A549 treated with AZD2906 at 1 μM for 4 hours (cell line): Measurements from ENCODE around the gene PTBP1. TPM values are rescaled to one million over a fixed set of nuclear protein-coding genes. Genes with fewer than 3 reads are reported as not detected.

ENCODE experiments used
- total RNA-seq: library from RNA; stranded (reverse); fragments of 200-300 nt; extraction: Qiagen RNA extraction; gene quantifications from 5 replicates; pipeline ENCODE4 v1.2.3, GENCODE V29; 2022

The PTBP1 gene
- total RNA-seq = 194 to 234 TPM (median 198 TPM) in 5 replicates

GRCh38 chr19:796692-797527 lies at the start of gene PTBP1:
Gene PTBP1, plus strand, starts transcription at chr19:797452. Its CDS starts 46 bp downstream, at chr19:797498.

DNA sequence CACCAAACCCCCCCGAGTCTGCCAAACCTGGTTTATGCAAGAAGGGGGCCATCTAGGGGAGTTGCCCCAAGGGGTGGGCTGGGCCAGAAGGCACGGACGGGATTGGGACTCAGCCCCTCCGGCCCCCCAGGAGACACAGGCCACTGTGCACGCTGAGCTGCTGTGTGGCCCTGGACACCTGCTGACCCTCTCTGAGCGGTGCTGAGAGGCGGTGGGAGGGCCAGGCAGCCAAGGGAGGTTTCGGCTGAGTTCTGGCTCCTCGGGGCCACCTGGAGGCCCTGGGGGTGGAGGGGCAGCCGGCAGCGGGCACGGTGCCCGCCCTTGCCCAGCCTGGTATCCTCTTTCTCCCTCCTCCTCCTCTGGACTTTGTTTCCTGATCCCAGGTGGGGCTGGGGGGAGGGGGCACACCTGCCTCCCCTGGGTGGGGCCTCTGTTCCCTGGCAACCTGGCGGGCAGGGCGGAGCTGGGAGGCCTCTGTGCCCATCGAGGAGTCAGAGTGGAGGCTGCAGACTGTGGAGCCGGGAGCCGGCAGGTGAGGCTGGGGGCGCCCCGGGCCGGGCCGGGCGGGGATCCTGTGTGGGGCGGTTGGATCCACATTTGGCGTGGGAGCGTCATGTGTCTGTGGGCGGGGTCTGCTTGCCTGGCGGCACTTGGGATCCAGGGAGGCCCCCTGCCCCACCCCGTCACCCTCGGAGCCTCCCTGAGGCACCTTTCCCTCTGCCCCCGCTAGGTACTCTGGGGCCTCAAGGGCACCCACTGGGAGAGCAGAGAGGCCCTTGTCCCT lies 46.4 kb upstream of the PTBP1 start, which contains the start of gene MISP:
Gene MISP, plus strand, starts transcription at position 473 of the 784 bp plus-strand sequence. CDS start 5,835 bp downstream, outside the sequence.

DNA sequence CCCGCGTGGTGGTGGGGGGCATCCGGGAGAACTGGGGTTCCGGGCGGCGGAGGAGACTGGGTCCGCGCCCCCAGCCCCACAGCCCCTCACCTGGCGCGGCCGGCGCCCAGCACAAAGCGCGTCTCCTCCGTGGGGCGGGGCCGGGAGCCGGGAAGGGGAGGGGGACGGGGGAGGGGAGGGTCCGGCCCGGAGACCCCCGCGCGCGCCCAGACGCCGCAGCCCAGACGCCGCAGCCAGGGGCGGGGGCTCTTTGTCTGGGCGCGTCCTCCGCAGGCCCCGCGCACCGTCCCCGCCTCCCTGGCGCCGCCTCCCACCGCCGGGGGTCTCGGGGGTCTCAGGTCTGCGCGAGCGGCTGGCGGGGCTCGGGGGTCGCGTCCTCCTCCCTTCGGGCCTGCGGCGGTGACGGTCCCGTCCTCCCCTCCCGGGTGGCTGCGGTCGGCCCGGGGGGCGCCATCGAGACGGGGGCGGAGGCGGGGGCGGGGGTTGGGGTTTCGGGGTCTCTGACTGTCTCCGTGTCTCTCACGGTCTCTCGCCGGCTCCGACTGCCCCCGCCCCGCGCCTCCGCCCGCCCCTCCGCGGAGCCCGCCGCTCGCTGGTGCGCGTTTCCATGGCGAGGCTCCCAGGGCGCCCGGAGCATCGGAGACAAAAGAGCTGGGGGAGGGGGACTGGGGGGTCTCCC lies 24.7 kb downstream of the PTBP1 start, which contains the start of gene PLPPR3:
Gene PLPPR3, minus strand, starts transcription at position 131 of the 679 bp plus-strand sequence. CDS start 396 bp downstream, outside the sequence.

DNA sequence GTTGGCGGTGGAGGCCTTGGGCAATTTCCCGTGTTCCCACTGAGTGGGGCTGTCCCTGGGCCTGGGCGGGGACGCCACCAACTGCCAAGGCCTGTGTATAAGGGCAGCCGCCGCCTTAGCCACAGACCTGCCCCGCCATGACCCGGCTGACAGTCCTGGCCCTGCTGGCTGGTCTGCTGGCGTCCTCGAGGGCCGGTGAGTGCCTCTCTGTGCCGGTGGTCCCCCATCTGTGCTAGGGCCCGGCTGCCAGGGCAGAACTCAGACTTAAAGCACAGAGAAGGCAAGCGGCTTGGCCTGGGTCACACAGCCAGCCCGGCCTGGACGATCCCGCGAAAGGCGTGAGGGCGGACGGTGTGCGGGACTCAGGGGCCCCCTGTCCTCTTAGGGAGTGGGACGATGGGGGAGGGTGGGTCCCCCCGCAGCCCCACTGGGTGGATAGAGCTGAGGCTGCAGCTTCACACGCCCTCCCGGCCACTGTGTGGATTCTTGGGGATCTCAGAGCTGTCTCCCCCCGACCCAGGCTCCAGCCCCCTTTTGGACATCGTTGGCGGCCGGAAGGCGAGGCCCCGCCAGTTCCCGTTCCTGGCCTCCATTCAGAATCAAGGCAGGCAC lies 30.6 kb downstream of the PTBP1 start, which contains the start of gene AZU1:
Gene AZU1, plus strand, starts transcription at position 128 of the 612 bp plus-strand sequence. Its CDS starts 10 bp downstream, at position 138.

DNA sequence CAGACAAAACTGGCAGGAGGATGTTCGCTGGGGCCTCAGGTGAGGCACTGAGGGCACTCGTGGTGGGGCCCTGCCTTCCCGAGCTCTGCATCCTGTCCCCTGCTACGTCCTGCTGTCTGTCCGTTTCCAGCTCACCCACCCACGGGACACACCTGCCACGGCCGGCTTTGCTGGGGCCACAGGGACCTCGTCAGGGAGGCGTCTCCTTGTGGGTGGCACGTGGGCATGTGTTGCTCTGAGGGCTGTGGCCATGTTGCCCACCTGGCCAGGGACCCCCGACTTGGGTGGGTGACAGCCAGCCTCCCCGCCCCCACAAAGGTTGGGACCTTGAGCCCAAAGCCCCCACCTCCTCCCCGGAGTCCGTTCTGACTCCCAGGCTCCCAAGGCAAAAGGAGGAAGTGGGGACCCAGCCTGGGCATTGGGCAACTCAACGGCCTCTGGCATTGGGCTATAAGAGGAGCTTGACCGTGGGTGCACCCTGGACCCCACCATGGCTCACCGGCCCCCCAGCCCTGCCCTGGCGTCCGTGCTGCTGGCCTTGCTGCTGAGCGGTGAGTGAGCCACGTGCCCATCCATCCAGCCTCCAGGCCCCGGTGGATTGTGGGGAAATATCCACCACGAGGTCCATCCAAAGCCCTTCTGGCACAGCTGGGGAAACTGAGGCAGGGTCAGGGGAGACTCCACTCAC lies 43.4 kb downstream of the PTBP1 start, which contains the start of gene PRTN3:
Gene PRTN3, plus strand, starts transcription at position 481 of the 688 bp plus-strand sequence. Its CDS starts 10 bp downstream, at position 491.

DNA sequence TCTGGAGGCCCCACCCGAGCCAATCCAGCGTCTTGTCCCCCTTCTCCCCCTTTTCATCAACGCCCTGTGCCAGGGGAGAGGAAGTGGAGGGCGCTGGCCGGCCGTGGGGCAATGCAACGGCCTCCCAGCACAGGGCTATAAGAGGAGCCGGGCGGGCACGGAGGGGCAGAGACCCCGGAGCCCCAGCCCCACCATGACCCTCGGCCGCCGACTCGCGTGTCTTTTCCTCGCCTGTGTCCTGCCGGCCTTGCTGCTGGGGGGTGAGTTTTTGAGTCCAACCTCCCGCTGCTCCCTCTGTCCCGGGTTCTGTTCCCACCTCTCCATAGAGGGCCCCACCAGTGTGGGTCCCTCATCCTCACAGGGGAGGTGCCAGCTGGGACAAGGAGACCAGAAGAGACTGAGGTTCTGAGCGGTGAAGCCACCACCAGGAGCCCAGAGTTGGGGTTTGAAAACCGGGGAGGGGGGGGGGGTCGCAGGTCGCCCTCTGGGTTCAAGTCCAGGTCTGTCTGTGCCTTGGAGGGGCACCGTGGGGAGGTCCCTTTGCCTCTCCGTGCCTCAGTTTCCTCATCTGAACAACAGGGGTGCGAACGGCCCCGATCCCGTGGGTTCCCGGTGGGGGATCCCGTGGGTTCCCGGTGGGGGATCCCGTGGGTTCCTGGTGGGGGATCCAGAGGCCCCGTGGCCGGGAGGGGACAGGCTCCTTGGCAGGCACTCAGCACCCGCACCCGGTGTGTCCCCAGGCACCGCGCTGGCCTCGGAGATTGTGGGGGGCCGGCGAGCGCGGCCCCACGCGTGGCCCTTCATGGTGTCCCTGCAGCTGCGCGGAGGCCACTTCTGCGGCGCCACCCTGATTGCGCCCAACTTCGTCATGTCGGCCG lies 55.1 kb downstream of the PTBP1 start, which contains the start of gene ELANE:
Gene ELANE, plus strand, starts transcription at position 168 of the 878 bp plus-strand sequence. Its CDS starts 26 bp downstream, at position 194.

DNA sequence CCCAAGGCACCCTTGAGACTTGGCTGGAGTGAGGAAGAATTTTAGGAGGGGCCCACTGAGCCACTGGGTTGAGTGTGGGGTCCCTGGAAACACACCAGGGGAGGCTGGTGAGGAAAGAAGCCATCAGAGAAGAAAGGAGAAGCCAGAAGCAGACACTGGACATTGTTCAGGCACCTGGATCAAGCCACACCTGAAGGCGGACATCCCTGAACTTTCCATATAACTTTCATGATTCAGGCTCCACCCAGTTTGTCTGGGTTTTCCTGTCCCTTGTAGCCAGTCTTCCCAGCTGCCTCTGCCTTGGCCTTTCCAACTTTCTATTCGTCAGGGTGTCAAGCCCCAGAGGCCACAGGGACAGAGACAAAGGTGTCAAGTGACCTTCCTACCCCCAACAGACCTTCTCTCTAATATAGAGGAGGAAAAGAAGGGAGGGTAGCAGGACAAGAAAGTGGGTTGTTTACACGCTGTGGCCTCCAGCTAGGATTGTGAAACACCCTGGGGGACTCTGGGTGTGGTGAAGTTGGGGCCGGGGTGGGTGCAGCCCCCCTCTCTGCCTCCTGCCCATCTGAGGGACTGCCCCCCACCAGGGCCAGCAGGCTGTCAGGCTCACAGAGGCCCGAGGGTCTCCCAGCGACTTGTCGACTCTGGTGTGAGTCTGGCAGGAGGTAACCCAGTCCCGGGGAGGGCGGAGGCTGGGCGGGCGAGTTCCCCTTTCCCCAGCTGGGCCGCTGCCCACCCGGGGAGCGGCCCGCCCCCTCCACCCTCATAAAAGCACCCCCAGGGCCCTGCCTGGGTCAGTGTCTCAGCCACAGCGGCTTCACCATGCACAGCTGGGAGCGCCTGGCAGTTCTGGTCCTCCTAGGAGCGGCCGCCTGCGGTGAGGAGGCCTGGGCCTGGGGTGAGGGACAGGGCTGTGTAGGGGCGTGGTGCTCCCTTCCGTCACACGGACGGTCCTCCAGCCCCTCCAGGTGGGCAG lies 61.9 kb downstream of the PTBP1 start, which contains the start of gene CFD:
Gene CFD, plus strand, starts transcription at position 797 of the 976 bp plus-strand sequence. Its CDS starts 26 bp downstream, at position 823.

Other genes starting within 250 kb of the PTBP1 start
- 658 to 742 TPM (median 709 TPM) in 5 replicates for gene BSG, start 224.9 kb upstream of the PTBP1 start, total RNA-seq
- 26.6 to 37.3 TPM (median 36.3 TPM) in 5 replicates for gene HCN2, start 207.6 kb upstream of the PTBP1 start, total RNA-seq
- gene POLRMT, start 163.9 kb upstream of the PTBP1 start, total RNA-seq = 63.3 to 94.7 TPM (median 88.7 TPM) in 5 replicates
- gene FGF22, start 157.6 kb upstream of the PTBP1 start, total RNA-seq = 0.46 to 0.82 TPM (median 0.66 TPM) in 5 replicates
- gene RNF126, start 134.2 kb upstream of the PTBP1 start, total RNA-seq = 54.8 to 75.9 TPM (median 73.1 TPM) in 5 replicates
- 217 to 278 TPM (median 258 TPM) in 5 replicates for gene FSTL3, start 121.1 kb upstream of the PTBP1 start, total RNA-seq
- 0.17 to 0.18 TPM in 2 of 5 replicates, not detected in the others for gene PRSS57, start 102.0 kb upstream of the PTBP1 start, total RNA-seq
- 11.4 to 15.5 TPM (median 14.4 TPM) in 5 replicates for gene PALM, start 88.5 kb upstream of the PTBP1 start, total RNA-seq
- gene MISP, start 46.3 kb upstream of the PTBP1 start, total RNA-seq = 67.9 to 84.4 TPM (median 83.1 TPM) in 5 replicates
- 3.1 to 5.0 TPM (median 4.7 TPM) in 5 replicates for gene PLPPR3, start 24.5 kb downstream of the PTBP1 start, total RNA-seq
- 0.11 to 0.24 TPM (median 0.20 TPM) in 5 replicates for gene AZU1, start 30.4 kb downstream of the PTBP1 start, total RNA-seq
- 0.15 to 0.60 TPM (median 0.43 TPM) in 5 replicates for gene PRTN3, start 43.5 kb downstream of the PTBP1 start, total RNA-seq
- 0.14 to 0.23 TPM (median 0.16 TPM) in 5 replicates for gene ELANE, start 54.9 kb downstream of the PTBP1 start, total RNA-seq
- 10.6 to 25.0 TPM (median 22.7 TPM) in 5 replicates for gene CFD, start 62.2 kb downstream of the PTBP1 start, total RNA-seq
- 14.3 to 26.1 TPM (median 24.5 TPM) in 5 replicates for gene MED16, start 95.7 kb downstream of the PTBP1 start, total RNA-seq
- gene RNU6-9, start 96.0 kb downstream of the PTBP1 start, total RNA-seq = not detected in 5 replicates
- gene R3HDM4, start 115.8 kb downstream of the PTBP1 start, total RNA-seq = 28.8 to 39.9 TPM (median 38.1 TPM) in 5 replicates
- gene KISS1R, start 119.9 kb downstream of the PTBP1 start, total RNA-seq = 0.25 to 0.48 TPM (median 0.41 TPM) in 5 replicates
- gene ARID3A, start 128.6 kb downstream of the PTBP1 start, total RNA-seq = 3.8 to 6.8 TPM (median 5.1 TPM) in 5 replicates
- 48.2 to 72.0 TPM (median 68.3 TPM) in 5 replicates for gene WDR18, start 186.9 kb downstream of the PTBP1 start, total RNA-seq
- 2.5 to 3.5 TPM (median 3.2 TPM) in 5 replicates for gene GRIN3B, start 203.0 kb downstream of the PTBP1 start, total RNA-seq
- 80.7 to 142 TPM (median 126 TPM) in 5 replicates for gene TMEM259, start 223.7 kb downstream of the PTBP1 start, total RNA-seq
- gene RNU6-2, start 224.1 kb downstream of the PTBP1 start, total RNA-seq = not detected in 5 replicates
- gene CNN2, start 229.2 kb downstream of the PTBP1 start, total RNA-seq = 77.2 to 98.9 TPM (median 91.0 TPM) in 5 replicates
- 13.3 to 21.7 TPM (median 16.4 TPM) in 5 replicates for gene ABCA7, start 242.7 kb downstream of the PTBP1 start, total RNA-seq